Measurements from ENCODE around the gene ARMC9. TPM values are rescaled to one million over a fixed set of nuclear protein-coding genes. Genes with fewer than 3 reads are reported as not detected.

The ARMC9 gene
- total and polyA plus RNA-seq, 4 donors: 20.5 to 51.6 (median 38.6) TPM

DNA sequence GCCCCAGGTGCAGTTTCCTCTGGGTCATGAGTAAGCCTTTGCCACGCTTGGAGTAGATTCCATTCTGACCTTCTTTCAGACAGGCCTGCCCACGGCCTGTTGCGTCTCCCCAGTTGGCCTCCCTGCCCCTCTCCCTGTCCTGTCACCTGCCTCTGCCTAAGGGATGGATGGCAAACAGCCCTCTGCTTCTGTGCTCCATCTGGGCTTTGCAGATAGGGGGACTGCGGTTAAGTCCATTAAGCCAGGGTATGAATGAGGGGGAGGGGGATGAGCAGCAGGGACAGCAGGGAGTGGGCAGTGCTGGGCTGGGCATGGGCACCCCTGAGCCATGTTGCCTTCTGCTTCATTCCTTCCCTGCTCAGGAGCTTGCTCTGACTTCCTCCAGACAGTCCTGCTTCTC is 159.5 kb downstream of the ARMC9 start:
- H3K9me3 ChIP-seq (ENCODE audit: control insufficient read depth in 4 of 4, insufficient read depth in 3 of 4, low read length in 3 of 4): no peaks in the 10 kb centered on the region
- no peak for TF ChIP-seq CTCF (IDR thresholded peaks at IDR 0.05; ENCODE audit: control extremely low read depth, extremely low read depth)
- WGBS, 2 donors: 89 to 93% methylated on average over 4 of the region's 4 CpGs
- no peak overlapping the region for H3K4me3 ChIP-seq
- ATAC-seq (ENCODE audit: insufficient read depth, low FRiP score) (no peak), DNase-seq (no peak)
- H3K9ac ChIP-seq (ENCODE audit: insufficient read depth in 1 of 2, low read length in 2 of 2): no peak overlapping the region
- H3K4me1 ChIP-seq (ENCODE audit: control insufficient read depth in 5 of 5, insufficient read depth in 5 of 5, low read length in 5 of 5): peaks cover 0 to 6% (median 0%) of the 10 kb centered on the region in 5 donors
- H3K27me3 ChIP-seq (ENCODE audit: control insufficient read depth in 3 of 3, insufficient read depth in 3 of 3, low read length in 2 of 3): no peaks in the 10 kb centered on the region
- H3K27ac ChIP-seq (ENCODE audit: low read depth in 1 of 2, low read length in 1 of 2): no peak overlapping the region
- peaks cover 0 to 12% (median 0%) of the 10 kb centered on the region in 4 donors for H3K36me3 ChIP-seq (ENCODE audit: control insufficient read depth in 4 of 4, insufficient read depth in 4 of 4, low read length in 4 of 4)

GRCh38 chr2:231359441-231359840 is 161.0 kb downstream of the ARMC9 start:
- no peak for ATAC-seq (ENCODE audit: insufficient read depth, low FRiP score)
- peaks cover 0 to 2% (median 0%) of the 10 kb centered on the region in 4 donors for H3K9me3 ChIP-seq (ENCODE audit: control insufficient read depth in 4 of 4, insufficient read depth in 3 of 4, low read length in 3 of 4)
- peaks cover 0 to 6% (median 0%) of the 10 kb centered on the region in 5 donors for H3K4me1 ChIP-seq (ENCODE audit: control insufficient read depth in 5 of 5, insufficient read depth in 5 of 5, low read length in 5 of 5)
- no peak for TF ChIP-seq CTCF (IDR thresholded peaks at IDR 0.05; ENCODE audit: control extremely low read depth, extremely low read depth)
- H3K4me3 ChIP-seq: no peak overlapping the region
- peaks cover 0 to 17% (median 2%) of the 10 kb centered on the region in 4 donors for H3K36me3 ChIP-seq (ENCODE audit: control insufficient read depth in 4 of 4, insufficient read depth in 4 of 4, low read length in 4 of 4)
- 87 to 92% methylated on average over 10 of the region's 10 CpGs for WGBS, 2 donors
- no peak overlapping the region for H3K27ac ChIP-seq (ENCODE audit: low read depth in 1 of 2, low read length in 1 of 2)
- peak in 1 of 3 donors; percentile 7 for DNase-seq
- H3K27me3 ChIP-seq (ENCODE audit: control insufficient read depth in 3 of 3, insufficient read depth in 3 of 3, low read length in 2 of 3): no peaks in the 10 kb centered on the region
- H3K9ac ChIP-seq (ENCODE audit: insufficient read depth in 1 of 2, low read length in 2 of 2): no peak overlapping the region

- no peak for TF ChIP-seq CTCF (IDR thresholded peaks at IDR 0.05; ENCODE audit: control extremely low read depth, extremely low read depth)
- no peak overlapping the region for H3K9ac ChIP-seq (ENCODE audit: insufficient read depth in 1 of 2, low read length in 2 of 2)
- H3K4me1 ChIP-seq (ENCODE audit: control insufficient read depth in 5 of 5, insufficient read depth in 5 of 5, low read length in 5 of 5): peaks cover 0 to 6% (median 0%) of the 10 kb centered on the region in 5 donors
- H3K27ac ChIP-seq (ENCODE audit: low read depth in 1 of 2, low read length in 1 of 2): no peak overlapping the region
- no peaks in the 10 kb centered on the region for H3K27me3 ChIP-seq (ENCODE audit: control insufficient read depth in 3 of 3, insufficient read depth in 3 of 3, low read length in 2 of 3)
- no peak for ATAC-seq (ENCODE audit: insufficient read depth, low FRiP score)
- no peak for DNase-seq
- peaks cover 0 to 2% (median 0%) of the 10 kb centered on the region in 4 donors for H3K9me3 ChIP-seq (ENCODE audit: control insufficient read depth in 4 of 4, insufficient read depth in 3 of 4, low read length in 3 of 4)
- H3K4me3 ChIP-seq: no peak overlapping the region
- WGBS, 2 donors: 94 to 95% methylated on average over 11 of the region's 11 CpGs
- H3K36me3 ChIP-seq (ENCODE audit: control insufficient read depth in 4 of 4, insufficient read depth in 4 of 4, low read length in 4 of 4): peaks cover 0 to 17% (median 2%) of the 10 kb centered on the region in 4 donors
These were observed 161.5 kb downstream of the ARMC9 start for GRCh38 chr2:231359948-231360347.

DNA sequence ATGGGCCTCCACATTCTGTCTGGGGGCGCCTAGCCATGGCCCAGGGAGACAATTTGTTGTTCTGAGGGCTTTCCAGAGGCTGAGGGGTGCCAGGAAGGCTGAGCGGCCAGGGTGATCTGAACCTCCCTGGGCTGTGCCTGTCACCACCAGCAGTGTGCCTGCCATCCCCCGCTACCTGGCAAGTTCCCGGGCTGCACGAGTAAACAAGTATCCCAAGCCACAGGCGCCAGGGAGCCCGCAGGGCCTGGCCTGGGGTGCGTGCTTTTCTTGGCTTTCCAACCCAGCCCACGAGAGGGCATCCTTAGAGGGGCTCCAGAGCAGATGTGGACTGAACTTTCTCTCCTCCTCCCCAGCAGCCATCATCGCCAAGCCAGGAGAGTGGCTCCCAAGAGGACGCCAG is 162.0 kb downstream of the ARMC9 start:
- ATAC-seq (ENCODE audit: insufficient read depth, low FRiP score): no peak
- H3K27ac ChIP-seq (ENCODE audit: low read depth in 1 of 2, low read length in 1 of 2): no peak overlapping the region
- DNase-seq: no peak
- peaks cover 0 to 18% (median 2%) of the 10 kb centered on the region in 4 donors for H3K36me3 ChIP-seq (ENCODE audit: control insufficient read depth in 4 of 4, insufficient read depth in 4 of 4, low read length in 4 of 4)
- no peaks in the 10 kb centered on the region for H3K27me3 ChIP-seq (ENCODE audit: control insufficient read depth in 3 of 3, insufficient read depth in 3 of 3, low read length in 2 of 3)
- no peak overlapping the region for H3K4me3 ChIP-seq
- peaks cover 0 to 6% (median 0%) of the 10 kb centered on the region in 5 donors for H3K4me1 ChIP-seq (ENCODE audit: control insufficient read depth in 5 of 5, insufficient read depth in 5 of 5, low read length in 5 of 5)
- peaks cover 0 to 2% (median 0%) of the 10 kb centered on the region in 4 donors for H3K9me3 ChIP-seq (ENCODE audit: control insufficient read depth in 4 of 4, insufficient read depth in 3 of 4, low read length in 3 of 4)
- 88 to 92% methylated on average over 11 of the region's 11 CpGs for WGBS, 2 donors
- H3K9ac ChIP-seq (ENCODE audit: insufficient read depth in 1 of 2, low read length in 2 of 2): no peak overlapping the region
- no peak for TF ChIP-seq CTCF (IDR thresholded peaks at IDR 0.05; ENCODE audit: control extremely low read depth, extremely low read depth)

All from lung (tissue), 12 donors.